DND-41 (cell line): ENCODE results near the gene USP6.
"Not testable (repeated sequence)": the region's sequence is repeated elsewhere in the genome, so short reads cannot be mapped to it uniquely, and the experiment has no call there.

Experiments
- ATAC-seq: fragments of 200-7000 bp; cut with Tn5 transposase; 3 replicates; pipeline ENCODE4 v1.9.1; 2021; ENCODE audit warnings: low read depth; ENCODE audit not compliant: insufficient read depth
- DNase-seq: peaks from one replicate; pipeline ENCODE4 v3.0.0-alpha.2; 2020
- H2AFZ ChIP-seq: 2 replicates; pipeline ENCODE4 v1.6.0; 2012; ENCODE audit warnings: low read depth, low read length
- H3K27ac ChIP-seq: 2 replicates; pipeline ENCODE4 v1.5.1; 2012; ENCODE audit warnings: low read length, inconsistent platforms
- H3K27me3 ChIP-seq: fragments of 200-600 bp; sonication (generic); 2 replicates; pipeline ENCODE4 v1.6.0; 2012; ENCODE audit warnings: low read length, mild to moderate bottlenecking, inconsistent platforms; ENCODE audit not compliant: insufficient read depth, poor library complexity
- H3K36me3 ChIP-seq: 2 replicates; pipeline ENCODE4 v1.5.1; 2012; ENCODE audit warnings: low read length, inconsistent platforms; ENCODE audit not compliant: insufficient read depth
- H3K4me1 ChIP-seq: 2 replicates; pipeline ENCODE4 v1.5.1; 2012; ENCODE audit warnings: mild to moderate bottlenecking, low read length; ENCODE audit not compliant: insufficient read depth
- H3K4me2 ChIP-seq: 2 replicates; pipeline ENCODE4 v1.6.0; 2012; ENCODE audit warnings: mild to moderate bottlenecking, moderate library complexity, low read length, inconsistent platforms; ENCODE audit not compliant: insufficient read depth
- H3K4me3 ChIP-seq, 2 experiments: fragments of 200-600 bp in 1 of 2; shearing (Covaris generic) in 1 of 2; 2 replicates each; pipeline ENCODE4 v1.5.1; 2012 to 2016; ENCODE audit warnings: inconsistent platforms in 2 of 2, low read length in 2 of 2, mild to moderate bottlenecking in 2 of 2, low read depth in 1 of 2, moderate library complexity in 1 of 2
- H3K79me2 ChIP-seq: 2 replicates; pipeline ENCODE4 v1.6.0; 2012; ENCODE audit warnings: low read length, inconsistent platforms; ENCODE audit not compliant: insufficient read depth
- H3K9ac ChIP-seq: 2 replicates; pipeline ENCODE4 v1.6.0; 2012; ENCODE audit warnings: low read depth, mild to moderate bottlenecking, inconsistent platforms, low read length, moderate library complexity
- H3K9me3 ChIP-seq: 2 replicates; pipeline ENCODE4 v1.5.1; 2012; ENCODE audit warnings: low read length, moderate library complexity, mild to moderate bottlenecking, inconsistent platforms; ENCODE audit not compliant: insufficient read depth, severe bottlenecking
- H4K20me1 ChIP-seq: 2 replicates; pipeline ENCODE4 v1.6.0; 2012; ENCODE audit warnings: low read length; ENCODE audit not compliant: insufficient read depth
- CTCF ChIP-seq: IDR thresholded peaks from 2 replicates; pipeline ENCODE4 v1.5.1; 2012; ENCODE audit warnings: borderline replicate concordance, low read length, moderate library complexity, mild to moderate bottlenecking; ENCODE audit not compliant: poor library complexity, severe bottlenecking; ENCODE audit errors: extremely low read depth
- EZH2 ChIP-seq: IDR thresholded peaks from 3 replicates; pipeline ENCODE4 v1.6.1; 2012; ENCODE audit warnings: borderline replicate concordance, low read depth, mild to moderate bottlenecking, moderate library complexity, low read length, inconsistent platforms; ENCODE audit not compliant: severe bottlenecking

The USP6 gene

GRCh38 chr17:5134571-5134970 lies 18.7 kb downstream of the USP6 start:
- ATAC-seq, H3K9ac ChIP-seq, H3K27me3 ChIP-seq, H3K36me3 ChIP-seq, H4K20me1 ChIP-seq, H3K27ac ChIP-seq, H2AFZ ChIP-seq, H3K4me3 ChIP-seq, H3K9me3 ChIP-seq, H3K4me2 ChIP-seq, DNase-seq, H3K4me1 ChIP-seq, H3K79me2 ChIP-seq: not testable (repeated sequence)

- not testable (repeated sequence) for H3K36me3 ChIP-seq, DNase-seq, H3K79me2 ChIP-seq, H3K4me3 ChIP-seq, H3K4me2 ChIP-seq, H4K20me1 ChIP-seq, ATAC-seq, H3K27ac ChIP-seq, H3K9me3 ChIP-seq, H3K27me3 ChIP-seq, H2AFZ ChIP-seq, H3K4me1 ChIP-seq, H3K9ac ChIP-seq
These were observed 19.4 kb downstream of the USP6 start for GRCh38 chr17:5135131-5135712.

- Histone ChIP-seq H3K79me2 (no peaks in the 10 kb centered on the region), H3K27me3 (peaks cover 3% of the 10 kb centered on the region), H3K4me3 (no peak overlapping the region), H3K9me3 (no peaks in the 10 kb centered on the region), H3K4me2 (no peak overlapping the region), H4K20me1 (no peaks in the 10 kb centered on the region), H3K36me3 (no peaks in the 10 kb centered on the region), H3K27ac (no peak overlapping the region), H3K4me1 (no peaks in the 10 kb centered on the region), H2AFZ (no peak overlapping the region), H3K9ac (no peak overlapping the region)
- ATAC-seq (no peak), DNase-seq (no peak)
- TF ChIP-seq CTCF (no peak), EZH2 (no peak)
These were observed 20.1 kb downstream of the USP6 start for GRCh38 chr17:5135726-5136579.

GRCh38 chr17:5136580-5137412 lies 21.0 kb downstream of the USP6 start:
- not testable (repeated sequence) for ATAC-seq

GRCh38 chr17:5137511-5138197 lies 21.8 kb downstream of the USP6 start:
- not testable (repeated sequence) for DNase-seq, H3K9ac ChIP-seq, ATAC-seq, H2AFZ ChIP-seq, H3K79me2 ChIP-seq, H4K20me1 ChIP-seq, H3K4me1 ChIP-seq, H3K4me2 ChIP-seq, H3K9me3 ChIP-seq, H3K4me3 ChIP-seq, H3K27me3 ChIP-seq, H3K27ac ChIP-seq, H3K36me3 ChIP-seq

More at GRCh38 chr17:5136580-5137412, 21.0 kb downstream of the USP6 start:
- H3K27me3 ChIP-seq, H3K4me1 ChIP-seq, H3K36me3 ChIP-seq, H3K9ac ChIP-seq, H3K79me2 ChIP-seq, H3K27ac ChIP-seq, DNase-seq, H2AFZ ChIP-seq, H4K20me1 ChIP-seq, H3K4me3 ChIP-seq, H3K9me3 ChIP-seq, H3K4me2 ChIP-seq: not testable (repeated sequence)

- not testable (repeated sequence) for H3K9ac ChIP-seq, H3K27me3 ChIP-seq, H3K27ac ChIP-seq, H3K4me3 ChIP-seq, H3K9me3 ChIP-seq, H2AFZ ChIP-seq, H4K20me1 ChIP-seq, H3K79me2 ChIP-seq, H3K36me3 ChIP-seq, H3K4me1 ChIP-seq, ATAC-seq, H3K4me2 ChIP-seq, DNase-seq
These were observed 22.3 kb downstream of the USP6 start for GRCh38 chr17:5138198-5138544.
